Measurements from ENCODE around the gene KCNMA1. TPM values are rescaled to one million over a fixed set of nuclear protein-coding genes. Genes with fewer than 3 reads are reported as not detected.

KCNMA1 gene
- total and polyA plus RNA-seq, 2 donors (not counting 1 experiment from before 2014, with no cell fraction given) = 0.82 to 3.1 TPM

- intact Hi-C loops (cut with micrococcal nuclease) = no loop called here
- Mint-ChIP-seq H3K4me1 (peaks cover 12% of the 10 kb centered on the region), H3K27me3 (peaks cover 4% of the 10 kb centered on the region), H3K9me3 (ENCODE audit: insufficient read depth) (no peaks in the 10 kb centered on the region), H3K4me3 (no peak overlapping the region), H3K27ac (no peak overlapping the region)
- no peak for TF ChIP-seq EZH2 (IDR thresholded peaks at IDR 0.05; ENCODE audit: borderline replicate concordance, insufficient read depth, low read depth, low read length, poor library complexity, severe bottlenecking)
- TF ChIP-seq CTCF (IDR thresholded peaks at IDR 0.05) = no peak
- Histone ChIP-seq H3K27me3 (replicated peaks in 1 of 4; ENCODE audit: control extremely low read depth in 1 of 4, control insufficient read depth in 3 of 4, insufficient read depth in 4 of 4, low read length in 3 of 4) (peaks cover 0 to 11% (median 0%) of the 10 kb centered on the region in 4 experiments), H3K4me2 (replicated peaks; ENCODE audit: low read depth, low read length, poor library complexity, severe bottlenecking) (no peak overlapping the region), H3K4me3 (ENCODE audit: control extremely low read depth in 1 of 5, extremely low read depth in 1 of 5, insufficient read depth in 1 of 5, low read depth in 2 of 5, low read length in 4 of 5) (no peak overlapping the region), H4K20me1 (ENCODE audit: control insufficient read depth, insufficient read depth, low read length, poor library complexity, severe bottlenecking) (no peaks in the 10 kb centered on the region), H3K79me2 (ENCODE audit: control insufficient read depth, insufficient read depth, low read length) (no peaks in the 10 kb centered on the region), H3K4me1 (ENCODE audit: control insufficient read depth in 2 of 2, insufficient read depth in 2 of 2, low read length in 2 of 2) (peaks cover 0 to 10% of the 10 kb centered on the region in 2 donors), H3K27ac (ENCODE audit: low read length in 2 of 2) (no peak overlapping the region), H2AFZ (ENCODE audit: insufficient read depth, low read depth, low read length, poor library complexity, severe bottlenecking) (no peak overlapping the region), H3K9ac (ENCODE audit: low read length) (no peak overlapping the region), H3K9me3 (ENCODE audit: control extremely low read depth in 1 of 3, control insufficient read depth in 2 of 3, insufficient read depth in 1 of 3, low read length in 2 of 3) (no peaks in the 10 kb centered on the region), H3K36me3 (replicated peaks in 1 of 2; ENCODE audit: control extremely low read depth in 1 of 2, control insufficient read depth in 1 of 2, extremely low read depth in 1 of 2, insufficient read depth in 2 of 2, low read length in 1 of 2) (no peaks in the 10 kb centered on the region)
- DNase-seq (no peak), ATAC-seq (ENCODE audit: low read depth) (no peak)
- ChIA-PET POLR2A (no interaction called here), CTCF (interaction anchor here (0.7 kb wide), 1 partner anchor 136 kb away, joined by 3 read pairs; no protein-coding TSS in a partner anchor)
These were observed 139.9 kb downstream of the KCNMA1 start for GRCh38 chr10:77497748-77498147.

- peaks cover 0 to 10% of the 10 kb centered on the region in 2 donors for H3K4me1 ChIP-seq (ENCODE audit: control insufficient read depth in 2 of 2, insufficient read depth in 2 of 2, low read length in 2 of 2)
- H4K20me1 ChIP-seq (ENCODE audit: control insufficient read depth, insufficient read depth, low read length, poor library complexity, severe bottlenecking) = no peaks in the 10 kb centered on the region
- intact Hi-C loops (cut with micrococcal nuclease) = no loop called here
- H3K4me1 Mint-ChIP-seq = peaks cover 12% of the 10 kb centered on the region
- H3K27me3 Mint-ChIP-seq = peaks cover 4% of the 10 kb centered on the region
- H3K27ac ChIP-seq (ENCODE audit: low read length in 2 of 2) = no peak overlapping the region
- 82% methylated on average over 3 of the region's 3 CpGs for WGBS (ENCODE audit: insufficient coverage)
- no peak overlapping the region for H3K4me3 Mint-ChIP-seq
- no peaks in the 10 kb centered on the region for H3K9me3 Mint-ChIP-seq (ENCODE audit: insufficient read depth)
- H3K36me3 ChIP-seq (replicated peaks in 1 of 2; ENCODE audit: control extremely low read depth in 1 of 2, control insufficient read depth in 1 of 2, extremely low read depth in 1 of 2, insufficient read depth in 2 of 2, low read length in 1 of 2) = no peaks in the 10 kb centered on the region
- TF ChIP-seq CTCF (IDR thresholded peaks at IDR 0.05) = no peak
- TF ChIP-seq EZH2 (IDR thresholded peaks at IDR 0.05; ENCODE audit: borderline replicate concordance, insufficient read depth, low read depth, low read length, poor library complexity, severe bottlenecking) = no peak
- H3K27me3 ChIP-seq (replicated peaks in 1 of 4; ENCODE audit: control extremely low read depth in 1 of 4, control insufficient read depth in 3 of 4, insufficient read depth in 4 of 4, low read length in 3 of 4) = peaks cover 0 to 11% (median 0%) of the 10 kb centered on the region in 4 experiments
- CTCF ChIA-PET = no interaction called here
- no peak overlapping the region for H3K9ac ChIP-seq (ENCODE audit: low read length)
- POLR2A ChIA-PET = no interaction called here
- DNase-seq = no peak
- no peak overlapping the region for H3K4me3 ChIP-seq (ENCODE audit: control extremely low read depth in 1 of 5, extremely low read depth in 1 of 5, insufficient read depth in 1 of 5, low read depth in 2 of 5, low read length in 4 of 5)
- no peak for ATAC-seq (ENCODE audit: low read depth)
- H3K4me2 ChIP-seq (replicated peaks; ENCODE audit: low read depth, low read length, poor library complexity, severe bottlenecking) = no peak overlapping the region
- H3K27ac Mint-ChIP-seq = no peak overlapping the region
- no peaks in the 10 kb centered on the region for H3K79me2 ChIP-seq (ENCODE audit: control insufficient read depth, insufficient read depth, low read length)
- H3K9me3 ChIP-seq (ENCODE audit: control extremely low read depth in 1 of 3, control insufficient read depth in 2 of 3, insufficient read depth in 1 of 3, low read length in 2 of 3) = no peaks in the 10 kb centered on the region
- H2AFZ ChIP-seq (ENCODE audit: insufficient read depth, low read depth, low read length, poor library complexity, severe bottlenecking) = no peak overlapping the region
These were observed 140.6 kb downstream of the KCNMA1 start for GRCh38 chr10:77496941-77497420.

Data from B cell (primary cell).